ENCODE measurements around the gene ZNF280C. TPM values are rescaled to one million over a fixed set of nuclear protein-coding genes. Genes with fewer than 3 reads are reported as not detected.

The ZNF280C gene
- total RNA-seq, 1 donor from 2014 or later, result 2.3 TPM

GRCh38 chrX:130176942-130177341 lies 91.8 kb downstream of the ZNF280C start:
- DNase-seq (ENCODE audit: low read depth, low spot score), result no peak

DNA sequence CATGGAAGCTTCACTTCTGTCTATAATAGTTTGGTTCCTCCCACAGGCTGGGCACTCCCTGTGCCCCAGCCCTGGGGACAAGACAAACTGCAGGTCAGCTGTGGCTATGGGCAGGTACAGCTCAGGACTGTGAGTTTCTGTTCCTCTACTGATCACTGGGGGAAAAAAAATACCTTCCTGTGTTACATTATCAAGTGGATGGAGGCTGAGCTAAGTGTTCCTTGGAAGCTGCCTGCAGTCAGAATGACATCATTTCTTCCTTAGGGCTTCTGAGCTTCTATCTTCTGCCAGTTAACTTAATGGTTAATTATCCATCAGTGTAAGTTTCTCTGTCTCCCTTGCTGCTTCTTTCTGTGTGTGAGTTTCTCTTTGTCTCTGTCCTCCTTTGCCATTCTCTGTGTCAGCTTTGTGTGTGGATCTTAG lies 92.3 kb downstream of the ZNF280C start:
- DNase-seq (ENCODE audit: low read depth, low spot score), result no peak

- no peak for DNase-seq (ENCODE audit: low read depth, low spot score)
Observed at GRCh38 chrX:130174937-130175336, 93.8 kb downstream of the ZNF280C start.

DNA sequence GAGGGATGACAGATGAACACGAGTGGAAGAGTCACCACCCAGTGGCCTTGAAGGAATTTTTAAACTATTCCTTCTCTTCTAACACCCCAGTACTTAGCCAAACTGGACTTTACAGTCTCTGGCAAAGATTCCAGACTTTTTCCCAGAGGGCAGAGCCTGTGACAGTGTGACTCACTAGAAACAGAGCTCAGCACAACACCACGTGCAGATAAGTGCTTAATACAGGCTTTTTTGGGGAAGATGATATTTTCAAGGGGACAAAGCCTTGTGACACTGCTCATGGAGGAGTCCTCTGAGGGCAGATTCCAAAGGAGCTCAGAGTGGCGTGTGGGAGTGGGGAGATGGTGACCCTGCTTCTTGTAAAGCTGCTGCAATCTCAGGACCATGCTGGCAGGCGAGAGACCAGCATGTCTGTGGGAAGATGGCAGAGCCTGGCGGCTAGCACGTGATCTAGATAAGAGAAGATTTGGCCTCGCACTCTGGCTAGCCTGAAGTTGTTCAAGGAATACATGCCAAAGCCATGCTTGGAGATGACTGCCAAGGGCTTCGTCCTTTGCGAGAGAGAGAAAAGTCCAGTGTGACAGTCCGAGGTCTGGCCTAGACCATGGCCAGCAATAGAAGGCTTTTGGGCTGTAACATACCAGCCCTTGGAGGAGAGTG lies 94.5 kb downstream of the ZNF280C start:
- DNase-seq (ENCODE audit: low read depth, low spot score), result no peak

DNA sequence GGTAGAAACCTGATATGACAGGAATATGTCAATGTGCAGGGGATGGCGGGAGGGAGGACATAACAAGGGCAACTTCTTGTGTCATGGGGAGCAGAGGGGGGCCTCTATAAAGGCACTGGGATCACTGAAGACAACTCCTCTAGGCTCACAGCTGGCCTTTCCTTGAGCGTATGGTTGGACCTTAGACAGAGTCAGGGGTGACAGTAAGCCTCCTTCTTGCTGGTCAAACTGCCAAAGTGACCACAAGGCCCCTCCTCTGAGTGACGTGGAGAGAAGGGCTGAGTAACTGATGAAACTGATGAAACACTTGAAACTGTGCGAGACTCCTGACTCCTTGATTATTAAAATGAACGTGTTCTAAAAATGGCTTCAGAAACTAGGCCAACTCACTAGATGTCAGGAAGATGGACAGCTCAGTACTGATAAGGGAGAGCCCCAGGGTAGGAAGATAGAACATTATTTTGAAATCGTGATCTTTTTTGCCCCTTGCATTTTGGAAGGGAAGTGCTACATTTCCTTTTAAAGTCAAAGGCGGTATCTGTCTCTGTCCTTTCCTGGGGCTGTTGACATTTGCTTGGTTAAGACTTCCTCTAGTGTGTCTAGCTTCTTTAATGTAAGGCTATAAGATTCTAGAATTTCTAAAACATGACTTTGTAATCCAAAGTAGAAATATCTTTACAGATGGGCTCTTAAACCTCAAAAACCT lies 95.4 kb downstream of the ZNF280C start:
- DNase-seq (ENCODE audit: low read depth, low spot score), result no peak

DNA sequence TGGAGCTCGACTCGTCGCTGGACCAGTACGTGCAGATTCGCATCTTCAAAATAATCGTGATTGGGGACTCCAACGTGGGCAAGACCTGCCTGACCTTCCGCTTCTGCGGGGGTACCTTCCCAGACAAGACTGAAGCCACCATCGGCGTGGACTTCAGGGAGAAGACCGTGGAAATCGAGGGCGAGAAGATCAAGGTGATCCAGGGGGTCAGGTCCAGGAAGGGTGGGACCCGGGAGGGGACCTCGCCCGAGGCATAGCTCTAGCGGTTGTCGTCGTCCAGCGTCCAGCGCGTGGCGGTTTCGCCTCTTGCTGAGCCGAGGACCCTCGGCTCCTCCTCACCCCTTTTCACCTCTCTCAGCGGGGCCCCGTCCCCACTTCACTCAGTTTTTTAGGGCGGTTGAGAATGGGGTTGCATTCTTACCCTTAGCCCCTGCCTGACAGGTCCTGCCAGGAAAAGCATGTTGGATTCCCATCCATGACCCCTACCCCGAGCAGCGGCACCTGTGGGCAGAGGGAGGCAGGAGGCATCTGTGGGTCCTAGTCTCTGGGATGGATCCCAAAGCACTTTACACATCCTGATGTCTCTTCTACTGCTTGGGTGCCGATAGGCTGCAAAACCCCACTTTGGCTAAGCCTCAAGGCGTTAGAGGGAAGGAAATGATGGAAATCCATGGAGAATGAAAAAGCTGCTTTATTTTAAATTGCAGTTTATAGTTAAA lies 96.4 kb downstream of the ZNF280C start:
- DNase-seq (ENCODE audit: low read depth, low spot score), result no peak

DNA sequence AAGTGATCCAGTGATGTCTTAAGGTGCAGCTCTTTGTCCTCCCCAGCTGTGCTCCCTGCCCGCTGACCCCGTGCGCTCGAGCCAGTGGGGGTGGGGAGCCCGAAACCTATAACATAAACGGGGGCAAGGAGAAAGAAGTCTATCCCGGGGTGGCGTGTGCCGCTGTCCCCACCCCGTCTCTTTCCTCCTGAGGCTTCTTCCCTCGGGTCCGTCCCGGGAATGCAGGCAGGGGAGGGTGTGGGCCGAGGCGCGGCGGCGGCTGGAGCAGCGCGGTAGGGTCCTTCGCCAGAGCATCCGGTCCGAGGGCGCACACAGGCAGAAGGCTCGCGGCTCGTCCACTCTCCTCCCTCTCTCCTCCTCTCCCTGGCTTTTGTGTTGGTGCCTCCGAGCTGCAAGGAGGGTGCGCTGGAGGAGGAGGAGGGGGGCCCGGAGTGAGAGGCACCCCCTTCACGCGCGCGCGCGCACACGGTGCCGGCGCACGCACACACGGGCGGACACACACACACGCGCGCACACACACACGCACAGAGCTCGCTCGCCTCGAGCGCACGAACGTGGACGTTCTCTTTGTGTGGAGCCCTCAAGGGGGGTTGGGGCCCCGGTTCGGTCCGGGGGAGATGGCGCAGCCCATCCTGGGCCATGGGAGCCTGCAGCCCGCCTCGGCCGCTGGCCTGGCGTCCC lies 97.1 kb downstream of the ZNF280C start, which contains the start of gene RAB33A:
TSS of gene RAB33A (plus strand) at position 517 of the 681 bp plus-strand sequence. CDS start at position 618, 101 bp downstream.
- no peak for DNase-seq (ENCODE audit: low read depth, low spot score)

DNA sequence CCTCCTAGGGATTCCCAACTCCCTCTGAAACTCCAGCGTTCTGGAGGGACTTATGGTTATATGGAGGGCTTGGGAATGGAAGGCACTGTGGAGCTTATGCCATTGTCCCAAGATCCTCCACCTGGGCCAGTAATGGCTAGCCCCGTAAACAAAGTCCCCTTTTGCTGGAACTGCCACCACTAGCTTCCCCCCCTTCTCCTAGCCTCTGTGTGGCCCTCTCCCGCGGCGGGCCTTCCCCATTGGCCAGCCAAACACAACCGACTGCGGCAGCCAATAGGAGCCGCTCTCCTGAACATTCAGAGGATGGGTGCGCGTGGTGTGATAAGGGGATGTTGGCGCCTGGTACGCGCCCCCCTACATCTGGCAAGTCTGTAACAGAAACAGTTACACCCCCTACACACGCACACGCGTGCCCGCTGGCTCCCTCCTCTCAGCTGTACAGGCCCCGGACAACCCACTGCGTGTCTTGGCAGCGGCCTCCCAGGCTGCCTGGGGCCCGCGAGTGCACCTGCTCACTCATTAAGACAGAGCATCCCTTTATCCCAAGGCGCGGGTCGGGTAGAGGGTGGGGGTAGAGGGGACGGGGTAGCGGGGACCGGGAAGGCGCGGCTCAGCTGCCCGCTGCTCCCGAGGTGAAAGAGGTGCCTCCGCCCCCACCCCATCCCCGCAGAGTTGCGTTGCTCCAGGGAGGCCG lies 97.8 kb downstream of the ZNF280C start:
- no peak for DNase-seq (ENCODE audit: low read depth, low spot score)

GRCh38 chrX:130167040-130167439 lies 101.7 kb downstream of the ZNF280C start:
- DNase-seq (ENCODE audit: low read depth, low spot score), result no peak

- DNase-seq (ENCODE audit: low read depth, low spot score), result no peak
Observed at GRCh38 chrX:130166503-130166777, 102.3 kb downstream of the ZNF280C start.

GRCh38 chrX:130165703-130166502 lies 102.8 kb downstream of the ZNF280C start, which contains the start of gene AIFM1:
TSS of gene AIFM1 (minus strand) at chrX:130165841. CDS start at chrX:130165656, 185 bp downstream.
- DNase-seq (ENCODE audit: low read depth, low spot score), result peak; percentile 82

GRCh38 chrX:130165181-130165702 lies 103.5 kb downstream of the ZNF280C start:
- DNase-seq (ENCODE audit: low read depth, low spot score), result no peak

GRCh38 chrX:130163398-130163797 lies 105.3 kb downstream of the ZNF280C start:
- DNase-seq (ENCODE audit: low read depth, low spot score), result no peak

- DNase-seq (ENCODE audit: low read depth, low spot score), result no peak
Observed at GRCh38 chrX:130162094-130162735, 106.5 kb downstream of the ZNF280C start.

DNA sequence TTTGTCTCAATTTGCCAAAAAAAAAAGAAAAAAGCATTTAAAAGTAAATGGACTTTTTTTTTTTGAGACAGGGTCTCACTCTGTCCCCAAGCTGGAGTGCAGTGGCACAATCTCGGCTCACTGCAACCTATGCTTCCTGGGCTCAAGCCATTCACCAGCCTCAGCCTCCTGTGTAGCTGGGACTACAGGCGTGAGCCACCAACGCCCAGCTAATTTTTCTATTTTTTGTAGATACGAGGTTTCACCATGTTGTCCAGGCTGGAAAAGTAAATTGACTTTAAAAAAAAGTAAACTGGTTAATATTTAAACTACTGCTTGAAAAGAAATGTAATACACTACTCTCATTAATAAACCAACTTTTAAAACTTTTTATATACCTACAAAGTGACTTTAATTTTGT lies 108.9 kb downstream of the ZNF280C start:
- DNase-seq (ENCODE audit: low read depth, low spot score), result no peak

GRCh38 chrX:130158311-130158710 lies 110.4 kb downstream of the ZNF280C start:
- DNase-seq (ENCODE audit: low read depth, low spot score), result no peak

- no peak for DNase-seq (ENCODE audit: low read depth, low spot score)
Observed at GRCh38 chrX:130155564-130155963, 113.1 kb downstream of the ZNF280C start.
